22Rv1 (cell line): ENCODE results near the gene SP140.

Experiments
- ZFX ChIP-seq: fragments of 450-650 bp; IDR thresholded peaks from 2 replicates; pipeline ENCODE4 v1.6.1; 2017; ENCODE audit warnings: antibody characterized with exemption, borderline replicate concordance
- TF ChIP-seq, protein P1 (sequence below): fragments of 450-650 bp; IDR thresholded peaks from 2 replicates; pipeline ENCODE4 v1.5.1; 2017; ENCODE audit warnings: mild to moderate bottlenecking

GRCh38 chr2:230268606-230269243 lies 43.2 kb downstream of the SP140 start:
- TF ChIP-seq, protein P1, sequence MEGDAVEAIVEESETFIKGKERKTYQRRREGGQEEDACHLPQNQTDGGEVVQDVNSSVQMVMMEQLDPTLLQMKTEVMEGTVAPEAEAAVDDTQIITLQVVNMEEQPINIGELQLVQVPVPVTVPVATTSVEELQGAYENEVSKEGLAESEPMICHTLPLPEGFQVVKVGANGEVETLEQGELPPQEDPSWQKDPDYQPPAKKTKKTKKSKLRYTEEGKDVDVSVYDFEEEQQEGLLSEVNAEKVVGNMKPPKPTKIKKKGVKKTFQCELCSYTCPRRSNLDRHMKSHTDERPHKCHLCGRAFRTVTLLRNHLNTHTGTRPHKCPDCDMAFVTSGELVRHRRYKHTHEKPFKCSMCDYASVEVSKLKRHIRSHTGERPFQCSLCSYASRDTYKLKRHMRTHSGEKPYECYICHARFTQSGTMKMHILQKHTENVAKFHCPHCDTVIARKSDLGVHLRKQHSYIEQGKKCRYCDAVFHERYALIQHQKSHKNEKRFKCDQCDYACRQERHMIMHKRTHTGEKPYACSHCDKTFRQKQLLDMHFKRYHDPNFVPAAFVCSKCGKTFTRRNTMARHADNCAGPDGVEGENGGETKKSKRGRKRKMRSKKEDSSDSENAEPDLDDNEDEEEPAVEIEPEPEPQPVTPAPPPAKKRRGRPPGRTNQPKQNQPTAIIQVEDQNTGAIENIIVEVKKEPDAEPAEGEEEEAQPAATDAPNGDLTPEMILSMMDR, result no peak
- no peak for TF ChIP-seq ZFX
